ENCODE measurements around the gene TRIB2.
"Not testable (repeated sequence)": the region's sequence is repeated elsewhere in the genome, so short reads cannot be mapped to it uniquely, and the experiment has no call there.

The TRIB2 gene

GRCh38 chr2:12675801-12676200, 40.9 kb upstream of the TRIB2 start:
- TF ChIP-seq CTCF (IDR thresholded peaks at IDR 0.05; ENCODE audit: insufficient read depth, low read length, missing control alignments): no peak
- DNase-seq (ENCODE audit: low read depth, low spot score): no peak
- POLR2A ChIA-PET: no interaction called here
- no peak overlapping the region for H3K4me3 ChIP-seq (ENCODE audit: low read depth, low read length)
- CTCF ChIA-PET: interaction anchor here (0.8 to 1.8 kb wide), 2 partner anchors 13 to 41 kb away, joined by 3 to 4 read pairs; partner anchors contain the start of gene TRIB2

- ChIA-PET POLR2A (no interaction called here), CTCF (no interaction called here)
- no peak for TF ChIP-seq CTCF (IDR thresholded peaks at IDR 0.05; ENCODE audit: insufficient read depth, low read length, missing control alignments)
- no peak overlapping the region for H3K4me3 ChIP-seq (ENCODE audit: low read depth, low read length)
- no peak for DNase-seq (ENCODE audit: low read depth, low spot score)
Observed at GRCh38 chr2:12676771-12677170, 40.0 kb upstream of the TRIB2 start.

- POLR2A ChIA-PET: no interaction called here
- CTCF ChIA-PET: no interaction called here
Observed at GRCh38 chr2:12678186-12678585, 38.5 kb upstream of the TRIB2 start.

GRCh38 chr2:12679550-12680072, 37.1 kb upstream of the TRIB2 start:
- DNase-seq (ENCODE audit: low read depth, low spot score): no peak
- no peak overlapping the region for H3K4me3 ChIP-seq (ENCODE audit: low read depth, low read length)
- TF ChIP-seq CTCF (IDR thresholded peaks at IDR 0.05; ENCODE audit: insufficient read depth, low read length, missing control alignments): no peak
- ChIA-PET POLR2A (no interaction called here), CTCF (no interaction called here)

More at GRCh38 chr2:12678186-12678585, 38.5 kb upstream of the TRIB2 start:
- no peak for TF ChIP-seq CTCF (IDR thresholded peaks at IDR 0.05; ENCODE audit: insufficient read depth, low read length, missing control alignments)
- peak; percentile 29 for DNase-seq (ENCODE audit: low read depth, low spot score)
- no peak overlapping the region for H3K4me3 ChIP-seq (ENCODE audit: low read depth, low read length)

GRCh38 chr2:12680115-12680514, 36.6 kb upstream of the TRIB2 start:
- CTCF ChIA-PET; H3K4me3 ChIP-seq (ENCODE audit: low read depth, low read length); DNase-seq (ENCODE audit: low read depth, low spot score); POLR2A ChIA-PET: not testable (repeated sequence)

- ChIA-PET CTCF (interaction anchor here (1.3 to 1.7 kb wide), 2 partner anchors 9 to 20 kb away, joined by 3 to 5 read pairs; no protein-coding TSS in a partner anchor), POLR2A (no interaction called here)
- DNase-seq (ENCODE audit: low read depth, low spot score): no peak
- H3K4me3 ChIP-seq (ENCODE audit: low read depth, low read length): no peak overlapping the region
- TF ChIP-seq CTCF (IDR thresholded peaks at IDR 0.05; ENCODE audit: insufficient read depth, low read length, missing control alignments): no peak
Observed at GRCh38 chr2:12682017-12682416, 34.7 kb upstream of the TRIB2 start.

- ChIA-PET POLR2A (no interaction called here), CTCF (no interaction called here)
- no peak for TF ChIP-seq CTCF (IDR thresholded peaks at IDR 0.05; ENCODE audit: insufficient read depth, low read length, missing control alignments)
- H3K4me3 ChIP-seq (ENCODE audit: low read depth, low read length): no peak overlapping the region
- no peak for DNase-seq (ENCODE audit: low read depth, low spot score)
Observed at GRCh38 chr2:12683457-12684100, 33.2 kb upstream of the TRIB2 start.

Measured in AG04449 (cell line).